Activated T-cell treated with anti-CD3 and anti-CD28 coated beads for 1 hour (primary cell): ENCODE results near the gene FAM83G.
"Not testable (repeated sequence)": the region's sequence is repeated elsewhere in the genome, so short reads cannot be mapped to it uniquely, and the experiment has no call there.

ENCODE experiments used
- DNase-seq: peaks from one replicate; pipeline ENCODE4 v3.0.0-alpha.2; 2020; ENCODE audit warnings: low read depth

Gene FAM83G

DNA sequence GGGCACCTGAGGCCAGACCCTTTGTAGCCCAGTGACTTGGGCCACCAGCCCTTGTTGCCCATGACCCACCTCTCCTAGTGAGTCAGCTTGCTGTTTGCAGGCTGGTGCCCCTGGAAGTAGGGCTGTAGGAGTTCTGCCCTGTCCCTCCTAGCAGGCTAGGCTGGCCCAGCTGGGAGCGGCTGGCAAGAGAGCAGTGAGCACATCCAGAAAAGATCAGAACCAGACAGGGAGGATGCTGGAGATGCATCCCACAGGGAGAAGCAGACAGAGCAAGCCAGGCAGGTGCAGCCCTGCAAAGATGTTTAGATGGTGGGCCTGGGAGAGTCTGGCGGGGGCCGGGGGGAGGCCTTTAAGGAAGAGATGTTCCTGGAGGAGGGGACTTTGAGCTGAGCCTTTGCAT is 50.2 kb downstream of the FAM83G start:
- no peak for DNase-seq

DNA sequence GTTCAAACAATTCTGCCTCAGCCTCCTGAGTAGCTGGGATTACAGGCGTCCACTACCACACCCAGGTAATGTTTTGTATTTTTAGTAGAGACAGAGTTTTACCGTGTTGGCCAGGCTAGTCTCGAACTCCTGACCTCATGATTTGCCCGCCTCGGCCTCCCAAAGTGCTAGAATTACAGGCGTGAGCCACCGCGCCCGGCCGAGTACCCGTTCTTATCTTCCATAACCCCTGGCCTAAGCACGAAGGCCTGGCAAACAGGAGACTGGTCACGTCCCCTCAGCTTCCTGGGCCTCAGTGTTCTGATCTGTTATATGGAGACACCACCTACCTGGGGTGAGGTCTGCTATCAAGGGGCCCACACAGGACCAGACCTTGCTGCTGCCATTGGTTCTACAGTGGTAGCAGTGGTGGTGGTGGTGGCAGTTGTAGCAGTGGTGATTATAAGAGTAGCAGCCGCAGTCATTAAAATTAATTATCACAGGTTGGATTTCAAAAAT is 51.3 kb downstream of the FAM83G start:
- no peak for DNase-seq

- no peak for DNase-seq
These were observed 52.4 kb downstream of the FAM83G start, which contains the start of gene SLC5A10 for GRCh38 chr17:18951941-18952842. TSS of gene SLC5A10 (plus strand) at chr17:18952165. CDS start at chr17:18952206, 41 bp downstream.

DNA sequence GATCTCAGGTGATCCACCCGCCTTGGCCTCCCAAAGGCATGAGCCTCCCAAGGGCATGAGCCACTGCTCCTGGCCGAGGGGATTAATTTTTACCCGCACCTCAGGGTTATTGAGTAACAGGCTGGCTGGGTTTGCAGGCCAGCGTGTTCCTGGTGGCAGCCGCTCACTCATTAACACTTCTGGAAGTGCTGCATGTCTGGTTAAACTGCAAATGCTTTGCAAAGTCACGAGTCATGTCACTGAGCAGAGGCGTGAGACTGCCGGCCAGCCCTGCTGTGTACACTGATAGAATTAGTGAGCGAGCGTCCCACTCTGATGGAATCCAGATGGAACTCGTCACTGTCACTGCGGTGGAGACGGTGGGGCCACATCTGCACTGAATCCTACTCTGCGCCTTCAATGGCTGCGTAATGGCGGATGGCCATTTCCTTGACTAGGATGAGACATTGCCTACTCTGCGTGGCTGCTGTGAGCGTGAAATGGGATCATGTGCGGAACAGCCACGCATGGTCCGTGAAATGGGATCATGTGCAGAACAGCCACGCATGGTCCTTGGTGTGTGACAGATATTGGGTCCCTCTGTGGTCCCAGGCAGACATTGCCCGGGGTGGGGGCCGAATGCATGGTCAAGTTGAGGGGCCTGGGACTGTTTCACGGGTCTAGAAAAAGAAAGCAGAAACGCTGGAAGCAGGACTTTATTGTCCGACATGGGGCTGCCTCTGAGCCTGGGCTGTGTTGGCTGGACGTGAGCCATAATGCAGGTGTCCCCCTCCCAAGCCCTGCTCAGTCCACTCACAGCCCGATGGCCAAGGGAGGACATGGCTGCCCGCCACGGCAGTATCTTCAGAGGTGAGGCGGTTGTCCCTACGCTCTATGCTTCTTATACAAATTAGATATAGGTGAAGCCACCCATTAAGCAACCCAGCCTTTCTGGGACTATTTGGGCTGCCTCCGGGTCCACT is 53.3 kb downstream of the FAM83G start:
- no peak for DNase-seq

DNA sequence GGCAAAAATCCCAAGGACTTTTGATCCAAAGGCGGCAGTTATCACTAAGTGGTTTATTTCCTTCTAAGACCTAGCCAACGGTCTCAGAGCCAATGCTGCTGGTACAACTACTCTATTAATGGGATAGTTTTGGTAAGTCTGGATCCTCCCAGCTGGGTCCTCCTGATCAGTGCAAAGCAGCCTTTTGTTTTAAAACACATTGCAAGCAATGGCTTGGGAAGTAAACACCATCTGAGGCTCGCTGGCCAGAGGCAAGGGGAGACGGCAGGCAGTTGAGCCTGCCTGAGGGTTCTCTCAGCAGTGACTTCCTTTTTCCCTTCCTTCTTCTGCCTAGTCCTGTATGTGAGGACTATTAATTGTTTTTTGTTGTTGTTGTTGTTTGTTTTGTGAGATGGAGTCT is 54.2 kb downstream of the FAM83G start:
- DNase-seq, result no peak

DNA sequence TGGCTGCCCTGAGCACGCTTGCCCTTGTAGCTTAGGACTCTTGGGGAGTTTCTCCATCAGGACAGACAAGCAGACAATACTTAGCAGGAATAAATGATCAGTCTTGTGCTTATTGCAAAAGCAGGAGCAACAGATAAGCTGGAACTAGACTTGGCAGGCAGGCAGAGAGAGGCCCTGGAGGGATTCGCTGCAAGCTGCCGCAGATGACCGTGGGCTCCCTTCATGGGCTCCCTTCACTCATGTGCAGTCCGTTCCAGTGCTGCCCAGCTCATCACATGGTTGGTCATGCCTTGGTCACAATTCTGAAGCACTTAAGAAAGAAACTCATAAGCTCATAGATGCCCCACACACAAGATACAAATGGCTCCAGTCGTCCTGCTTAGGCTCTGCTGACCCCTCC is 55.0 kb downstream of the FAM83G start:
- DNase-seq, result no peak

GRCh38 chr17:18948476-18949006 is 56.0 kb downstream of the FAM83G start:
- DNase-seq, result no peak

- no peak for DNase-seq
These were observed 56.7 kb downstream of the FAM83G start for GRCh38 chr17:18947866-18948265.

DNA sequence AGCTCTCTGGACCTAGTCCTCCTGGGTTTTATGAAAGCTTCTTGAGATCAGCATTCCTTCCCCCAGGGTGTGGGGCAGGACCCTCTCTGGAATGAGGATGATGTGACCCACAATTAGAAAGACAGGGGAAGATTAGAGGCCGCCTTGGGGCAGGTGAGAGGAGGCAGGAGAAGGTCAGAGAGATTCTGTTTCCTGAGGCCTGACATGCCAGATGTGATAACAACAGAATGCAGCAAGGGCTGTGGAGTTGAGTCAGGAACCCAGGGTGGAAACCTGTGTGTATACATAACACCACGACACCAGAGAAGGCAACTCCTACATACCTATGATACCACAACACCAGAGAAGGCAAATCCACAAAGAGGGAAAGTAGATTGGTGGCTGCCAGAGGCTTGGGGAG is 58.0 kb downstream of the FAM83G start:
- DNase-seq, result no peak

DNA sequence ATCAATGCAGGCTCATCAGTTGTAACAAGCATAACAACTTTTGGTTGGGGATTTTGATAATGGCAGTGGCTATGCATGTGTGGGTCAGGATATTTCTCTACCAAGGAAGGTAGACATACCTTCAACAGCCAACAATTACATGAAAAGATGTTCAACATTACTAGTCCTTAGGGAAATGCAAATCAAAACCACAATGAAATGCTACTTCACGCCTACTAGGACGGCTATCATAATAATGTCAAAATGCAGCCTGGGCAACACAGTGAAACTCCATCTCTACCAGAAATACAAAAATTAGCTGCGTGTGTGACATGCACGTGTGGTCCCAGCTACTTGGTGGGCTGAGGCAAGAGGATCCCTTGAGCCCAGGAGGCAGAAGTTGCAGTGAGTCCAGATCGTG is 59.9 kb downstream of the FAM83G start:
- DNase-seq, result no peak

GRCh38 chr17:18938692-18939023 is 65.9 kb downstream of the FAM83G start:
- DNase-seq, result no peak

DNA sequence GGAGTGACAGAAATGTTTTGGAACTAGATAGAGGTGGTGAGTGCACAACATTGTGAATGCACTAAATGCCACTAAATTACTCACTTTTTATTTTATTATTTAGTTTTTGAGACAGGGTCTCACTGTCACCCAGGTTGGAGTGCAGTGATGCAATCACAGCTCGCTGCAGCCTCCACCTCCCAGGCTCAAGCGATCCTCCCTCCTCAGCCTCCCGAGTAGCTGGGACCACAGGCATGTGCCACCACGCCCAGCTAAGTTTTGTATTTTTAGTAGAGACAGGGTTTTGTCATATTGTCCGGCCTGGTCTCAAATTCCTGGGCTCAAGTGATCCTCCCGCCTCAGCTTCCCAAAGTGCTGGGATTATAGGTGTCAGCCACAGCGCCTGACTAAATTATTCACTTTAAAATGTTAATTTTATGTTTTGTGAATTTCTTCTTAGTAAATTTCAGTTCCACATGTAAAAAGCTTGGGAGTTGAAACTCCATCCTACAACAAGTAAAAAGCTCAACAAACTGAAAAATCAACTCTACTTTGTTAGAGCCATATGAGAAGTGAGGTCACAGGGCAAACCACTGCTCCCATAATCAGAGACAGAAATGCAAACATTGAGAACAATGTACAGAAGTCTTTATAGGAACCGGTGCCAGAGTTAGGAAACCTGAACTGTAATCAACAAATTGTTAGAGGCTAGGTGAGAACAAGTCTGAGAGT is 66.4 kb downstream of the FAM83G start:
- no peak for DNase-seq

DNA sequence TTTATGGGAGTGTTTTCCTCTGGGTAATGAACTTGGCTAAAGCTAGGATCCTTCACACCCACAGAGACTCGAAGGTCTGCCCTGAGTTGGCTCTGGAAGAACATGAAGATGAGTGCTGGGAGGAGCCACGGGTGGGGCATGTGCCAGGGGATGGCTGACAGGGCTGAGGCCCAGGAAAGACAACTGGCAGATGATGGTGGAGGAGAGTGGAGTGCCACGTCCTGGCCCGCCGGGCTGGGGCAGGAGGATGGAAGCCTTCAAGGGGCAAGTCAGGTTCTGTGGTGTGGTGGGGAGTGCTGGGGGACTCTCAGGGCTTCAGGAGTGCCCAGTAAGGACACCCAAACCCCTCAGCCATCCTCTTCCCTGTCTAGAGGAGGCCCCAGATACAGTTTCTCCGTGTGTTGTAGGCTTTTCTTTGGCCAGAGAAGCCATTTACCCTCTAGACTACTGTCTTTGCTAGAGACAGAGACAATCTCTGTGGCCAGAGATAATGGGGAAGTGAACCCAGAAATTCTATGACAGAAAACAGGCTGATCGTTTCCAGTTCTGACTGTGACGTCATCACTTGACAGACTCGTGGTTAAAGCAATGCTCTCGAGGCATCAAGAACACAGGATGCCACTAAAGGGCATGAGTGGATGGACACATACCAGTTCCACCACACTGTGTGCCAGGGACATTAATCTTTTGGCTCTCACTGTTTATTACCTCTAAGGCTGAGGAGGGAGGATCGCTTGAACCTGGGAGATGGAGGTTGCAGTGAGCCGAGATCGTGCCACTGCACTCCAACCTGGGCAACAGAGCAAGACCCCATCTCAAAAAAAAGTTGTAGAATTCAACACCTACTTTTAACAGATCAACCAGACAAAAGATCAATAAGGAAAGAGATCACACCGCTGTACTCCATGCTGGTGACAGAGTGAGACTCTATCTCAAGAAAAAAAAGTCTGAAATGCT is 71.2 kb downstream of the FAM83G start:
- DNase-seq, result no peak

DNA sequence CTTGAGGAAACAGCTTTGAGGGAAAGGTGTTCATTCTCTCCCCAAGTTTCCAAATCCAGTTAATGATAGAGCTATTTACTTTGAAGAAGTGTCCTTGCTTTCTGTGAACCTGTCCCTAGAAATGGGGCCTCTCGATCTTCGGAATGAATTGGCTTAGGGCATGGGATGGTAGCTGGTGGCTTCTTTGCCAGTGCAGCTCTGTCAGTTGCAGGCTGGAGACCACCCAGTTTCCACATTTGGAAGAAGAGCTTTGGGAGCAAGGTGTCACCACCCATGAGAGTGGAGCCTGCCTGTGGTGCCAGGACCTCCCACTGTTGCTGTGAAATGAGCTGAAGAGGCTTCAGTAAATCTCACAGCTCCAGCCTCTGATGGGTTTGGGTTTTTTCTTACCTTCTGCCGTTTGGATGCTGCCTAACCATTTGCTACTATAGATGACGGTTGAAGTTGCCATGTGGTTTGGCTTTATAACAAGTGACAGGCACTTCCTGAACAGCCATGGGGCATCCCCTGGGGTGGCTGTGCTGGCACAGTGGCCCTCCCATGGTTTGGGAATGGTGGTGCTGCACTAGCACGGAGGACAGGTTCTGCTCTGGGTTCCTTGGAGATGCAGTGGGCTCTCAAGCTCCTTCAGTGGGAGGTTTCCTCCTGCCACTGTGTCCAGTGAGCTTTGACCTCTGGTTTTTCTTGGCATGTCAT is 72.1 kb downstream of the FAM83G start:
- DNase-seq, result no peak

DNA sequence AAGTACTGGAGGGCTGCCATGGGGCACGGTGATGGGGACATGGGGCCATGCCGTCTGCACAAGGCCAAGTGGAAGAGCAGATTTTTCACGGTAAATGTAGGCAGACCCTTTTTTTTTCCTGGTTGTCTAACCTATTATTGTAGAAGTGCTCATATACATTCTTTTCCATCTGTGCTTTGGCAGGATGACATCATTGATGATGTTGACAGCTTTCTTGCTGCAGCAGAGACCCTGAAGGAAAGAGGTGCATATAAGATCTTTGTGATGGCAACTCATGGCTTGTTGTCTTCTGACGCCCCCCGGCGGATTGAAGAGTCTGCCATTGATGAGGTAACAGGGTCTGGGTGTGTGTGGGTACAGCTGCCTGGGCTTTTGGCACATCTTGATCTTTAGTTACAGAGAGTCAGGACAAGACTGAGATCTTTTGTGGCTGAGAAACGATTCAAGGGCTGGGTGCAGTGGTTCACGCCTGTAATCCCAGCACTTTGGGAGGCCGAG is 75.9 kb downstream of the FAM83G start:
- no peak for DNase-seq

GRCh38 chr17:18925187-18925586 is 79.4 kb downstream of the FAM83G start:
- no peak for DNase-seq

- DNase-seq, result not testable (repeated sequence)
These were observed 82.0 kb downstream of the FAM83G start for GRCh38 chr17:18922596-18922995.

DNA sequence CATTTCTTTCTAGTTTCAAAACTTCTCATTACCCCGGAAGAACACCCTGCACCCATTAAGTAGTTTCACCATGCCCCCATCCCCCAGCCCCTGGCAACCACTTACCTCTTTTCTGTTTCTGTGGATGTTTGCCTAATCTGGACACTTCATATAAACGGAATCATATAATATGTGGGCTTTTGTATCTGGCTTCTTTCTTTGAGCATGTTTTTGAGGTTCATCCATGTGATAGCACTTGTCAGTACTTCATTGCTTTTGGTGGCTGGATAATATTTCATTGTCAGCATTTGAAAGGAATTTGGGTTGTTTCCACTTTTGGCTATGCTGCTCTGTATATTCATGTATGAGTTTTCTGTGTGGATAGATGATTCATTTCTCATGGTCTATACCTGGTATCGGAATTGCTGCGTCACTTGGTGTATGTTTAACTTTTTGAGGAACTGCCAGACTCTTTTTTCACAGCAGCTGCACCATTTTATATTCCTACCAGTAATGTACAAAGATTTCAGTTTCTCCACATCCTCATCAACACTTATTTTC is 82.6 kb downstream of the FAM83G start:
- no peak for DNase-seq

DNA sequence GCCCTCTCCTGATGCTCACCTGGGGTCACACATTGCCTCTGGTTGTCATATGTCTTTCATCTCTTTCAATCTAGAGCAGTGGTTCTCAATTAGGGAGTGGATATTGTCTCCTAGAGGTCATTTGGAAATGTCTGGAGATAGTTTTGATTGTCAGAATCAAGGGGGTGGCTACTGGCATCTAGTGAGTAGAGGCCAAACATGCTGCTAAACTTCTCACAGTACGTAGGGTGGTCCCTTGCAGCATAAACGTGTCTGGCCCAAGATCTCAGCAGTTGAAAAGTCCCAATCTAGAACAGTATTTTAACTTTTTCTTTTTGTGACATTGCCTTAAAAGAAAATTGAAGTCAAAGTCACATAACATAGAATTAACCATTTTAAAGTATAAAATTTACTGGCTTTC is 83.1 kb downstream of the FAM83G start:
- no peak for DNase-seq
